Endothelial cell of umbilical vein (primary cell): ENCODE measurements around the gene TSEN15. TPM values are rescaled to one million over a fixed set of nuclear protein-coding genes. Genes with fewer than 3 reads are reported as not detected.
A peak's percentile ranks its signal among the peaks of the same experiment; 100 is the strongest.

ENCODE experiments used
- BruUV-seq: library from RNA; stranded (reverse); fragments of 400-500 nt; replicated peaks from 2 replicates; lab custom pipeline; 2021; lab: Mats Ljungman, UMichigan
- CTCF ChIA-PET: fragments of 300-600, 350-600 bp; sonication (Branson Sonifier 250); formaldehyde crosslinking; loops from one replicate; lab custom pipeline; 2021; ENCODE audit warnings: antibody characterized with exemption, inconsistent platforms; lab: Charles Lee
- POLR2A ChIA-PET: fragments of 300-600, 350-600 bp; sonication (Branson Sonifier 250); formaldehyde crosslinking; loops from one replicate; lab custom pipeline; 2021; ENCODE audit warnings: antibody characterized with exemption, inconsistent platforms; lab: Charles Lee
- DNase-seq: peaks from one replicate; pipeline ENCODE4 v3.0.0-alpha.2; 2011; ENCODE audit warnings: low read depth, low spot score
- FAIRE-seq: peaks from 2 replicates; lab custom pipeline; 2011; peaks lifted over from hg19 to GRCh38; lab: Jason Lieb, UNC
- H2AFZ ChIP-seq: 2 replicates; pipeline ENCODE4 v1.6.0; 2012; ENCODE audit warnings: low read depth, low read length, control low read depth, inconsistent platforms
- H3K27ac ChIP-seq: 2 replicates; pipeline ENCODE4 v1.5.1; 2011; ENCODE audit warnings: low read depth, mild to moderate bottlenecking, control low read depth, low read length, moderate library complexity; ENCODE audit not compliant: insufficient read depth
- H3K27me3 ChIP-seq, 2 experiments: 2 replicates each; pipeline versions ENCODE4 v1.6.0 to v1.6.1; 2011; ENCODE audit warnings: low read length in 2 of 2, mixed read lengths in 1 of 2; ENCODE audit not compliant: control insufficient read depth in 2 of 2, insufficient read depth in 2 of 2
- H3K36me3 ChIP-seq, 2 experiments: 2 replicates in 1 of 2; 3 replicates in 1 of 2; pipeline ENCODE4 v1.5.1; 2011; ENCODE audit warnings: low read length in 2 of 2, mild to moderate bottlenecking in 1 of 2, moderate library complexity in 1 of 2; ENCODE audit not compliant: control insufficient read depth in 2 of 2, insufficient read depth in 2 of 2; ENCODE audit errors: extremely low read depth in 1 of 2
- H3K4me1 ChIP-seq: 3 replicates; pipeline ENCODE4 v1.5.1; 2011; ENCODE audit warnings: mild to moderate bottlenecking, low read length; ENCODE audit not compliant: control insufficient read depth, insufficient read depth; ENCODE audit errors: extremely low read depth
- H3K4me2 ChIP-seq: 2 replicates; pipeline ENCODE4 v1.6.1; 2011; ENCODE audit warnings: low read length, control low read depth, mixed read lengths; ENCODE audit not compliant: insufficient read depth
- H3K4me3 ChIP-seq, 3 experiments: fragments of 200-600 bp in 1 of 3; sonication (generic), shearing (Covaris generic) in 1 of 3; replicated peaks in 1 of 3; 2 replicates each; pipeline ENCODE4 v1.5.1; 2011 to 2016; ENCODE audit warnings: control low read depth in 3 of 3, low read length in 3 of 3, mild to moderate bottlenecking in 2 of 3, inconsistent platforms in 1 of 3, low read depth in 1 of 3, moderate library complexity in 1 of 3; ENCODE audit not compliant: insufficient read depth in 1 of 3
- H3K79me2 ChIP-seq: 2 replicates; pipeline ENCODE4 v1.6.0; 2012; ENCODE audit warnings: low read length, inconsistent platforms; ENCODE audit not compliant: control insufficient read depth, insufficient read depth
- H3K9ac ChIP-seq: replicated peaks from 2 replicates; pipeline ENCODE3; 2011; ENCODE audit warnings: low read length, control low read depth; ENCODE audit not compliant: insufficient read depth; ENCODE audit errors: extremely low read depth
- H3K9me1 ChIP-seq: replicated peaks from 3 replicates; pipeline ENCODE4 v1.6.0; 2011; ENCODE audit warnings: mild to moderate bottlenecking, low read length; ENCODE audit not compliant: control insufficient read depth, insufficient read depth; ENCODE audit errors: extremely low read depth
- H3K9me3 ChIP-seq: replicated peaks from 2 replicates; pipeline ENCODE4 v1.5.1; 2012; ENCODE audit warnings: low read length, inconsistent platforms; ENCODE audit not compliant: control insufficient read depth, insufficient read depth
- H4K20me1 ChIP-seq: replicated peaks from 2 replicates; pipeline ENCODE3; 2011; ENCODE audit warnings: mild to moderate bottlenecking, low read length; ENCODE audit not compliant: control insufficient read depth, insufficient read depth; ENCODE audit errors: extremely low read depth
- CTCF ChIP-seq, 2 donors: IDR thresholded peaks; 1 replicate in 1 of 2; 2 replicates in 1 of 2; pipeline ENCODE4 v1.5.1; 2011; ENCODE audit warnings: low read length in 2 of 2, mild to moderate bottlenecking in 2 of 2, moderate library complexity in 2 of 2, control low read depth in 1 of 2, inconsistent platforms in 1 of 2, low read depth in 1 of 2; ENCODE audit not compliant: insufficient read depth in 1 of 2; ENCODE audit errors: extremely low read depth in 1 of 2
- EZH2 ChIP-seq: IDR thresholded peaks from 2 replicates; pipeline ENCODE4 v1.6.1; 2012; ENCODE audit warnings: borderline replicate concordance, low read depth, mild to moderate bottlenecking, moderate library complexity, low read length, inconsistent platforms; ENCODE audit not compliant: severe bottlenecking
- FOS ChIP-seq: IDR thresholded peaks from 2 replicates; pipeline ENCODE4 v1.6.1; 2011; ENCODE audit warnings: mild to moderate bottlenecking, low read length, moderate library complexity, borderline replicate concordance; ENCODE audit not compliant: insufficient read depth
- GATA2 ChIP-seq: IDR thresholded peaks from 2 replicates; pipeline ENCODE4 v1.7.0; 2011; ENCODE audit warnings: low read depth, mild to moderate bottlenecking, moderate library complexity, mixed read lengths, low read length; ENCODE audit not compliant: insufficient read length, insufficient read depth
- JUN ChIP-seq: IDR thresholded peaks from 2 replicates; pipeline ENCODE4 v1.6.1; 2011; ENCODE audit warnings: borderline replicate concordance, low read depth; ENCODE audit not compliant: insufficient read length, insufficient read depth
- MAX ChIP-seq: IDR thresholded peaks from 2 replicates; pipeline ENCODE4 v1.6.1; 2011; ENCODE audit not compliant: insufficient read depth, insufficient read length
- MYC ChIP-seq: IDR thresholded peaks from one replicate; pipeline ENCODE4 v1.6.1; 2011; ENCODE audit warnings: mild to moderate bottlenecking, low read depth, low read length
- POLR2A ChIP-seq: IDR thresholded peaks from 2 replicates; pipeline ENCODE4 v1.6.1; 2012; ENCODE audit warnings: low read depth, mild to moderate bottlenecking, control low read depth, low read length
- POLR2AphosphoS5 ChIP-seq: IDR thresholded peaks from 2 replicates; pipeline ENCODE4 v1.6.1; 2012; ENCODE audit warnings: low read depth, mild to moderate bottlenecking, control low read depth, low read length, moderate library complexity; ENCODE audit not compliant: insufficient read depth
- dilution Hi-C: fragments of 300-500 bp; cut with MboI; formaldehyde crosslinking; loops from one replicate; pipeline ENCODE4 v1.15.0; 2019; ENCODE audit warnings: low sequenced_read_pairs; ENCODE audit not compliant: extremely low pct_ligation_motif_present
- intact Hi-C: fragments of 100-400 bp; cut with micrococcal nuclease; formaldehyde crosslinking; loops from one replicate; pipeline ENCODE4 v1.10.0; 2022
- polyA plus RNA-seq, 4 experiments: library from polyadenylated mRNA; depleted of rRNA in 3 of 4; stranded (reverse) in 3 of 4; unstranded in 1 of 4; fragments of >200 nt; gene quantifications; 2 replicates each; pipeline versions ENCODE4 v1.2.1 to v1.2.3, GENCODE V29; 2011 to 2012; ENCODE audit warnings: missing spikeins in 1 of 4
- total RNA-seq: library from RNA; stranded (reverse); gene quantifications from 2 replicates; pipeline ENCODE4 v1.2.3, GENCODE V29; 2021

Gene TSEN15
- total and polyA plus RNA-seq, 2 donors (not counting 3 experiments of a cell fraction or from before 2014, with no cell fraction given), result 20.6 to 25.8 TPM

GRCh38 chr1:184035719-184036516, 15.6 kb upstream of the TSEN15 start:
- BruUV-seq, result no TSS peak
- Histone ChIP-seq H3K9me3 (no peaks in the 10 kb centered on the region), H4K20me1 (no peaks in the 10 kb centered on the region), H3K79me2 (no peaks in the 10 kb centered on the region), H3K9ac (no peak overlapping the region), H3K36me3 (no peaks in the 10 kb centered on the region), H3K27ac (no peak overlapping the region), H3K9me1 (no peaks in the 10 kb centered on the region), H3K27me3 (peaks cover 53 to 72% of the 10 kb centered on the region in 2 experiments), H3K4me3 (no peak overlapping the region), H3K4me2 (peak overlapping the region; percentile 56), H2AFZ (no peak overlapping the region), H3K4me1 (peaks cover 7% of the 10 kb centered on the region)
- ChIA-PET POLR2A (no interaction called here), CTCF (interaction anchor here (1.1 kb wide), 1 partner anchor 380 kb away, joined by 3 read pairs; no protein-coding TSS in a partner anchor)
- no peak for DNase-seq
- no peak for FAIRE-seq
- dilution Hi-C loops, result no loop called here
- TF ChIP-seq EZH2 (peak; percentile 46), GATA2 (no peak), FOS (no peak)
- intact Hi-C loops, result no loop called here

- H3K79me2 ChIP-seq, result no peaks in the 10 kb centered on the region
- BruUV-seq, result no TSS peak
- peaks cover 52 to 69% of the 10 kb centered on the region in 2 experiments for H3K27me3 ChIP-seq
- H3K9me3 ChIP-seq, result no peaks in the 10 kb centered on the region
- peak overlapping the region; percentile 2 to 27 (median 25) for H3K4me3 ChIP-seq
- intact Hi-C loops, result no loop called here
- H3K27ac ChIP-seq, result no peak overlapping the region
- ChIA-PET CTCF (interaction anchor here (1.1 kb wide), 1 partner anchor 381 kb away, joined by 3 read pairs; no protein-coding TSS in a partner anchor), POLR2A (no interaction called here)
- TF ChIP-seq MAX (no peak), FOS (no peak), JUN (no peak), EZH2 (no peak), MYC (no peak), GATA2 (no peak), CTCF (IDR thresholded peaks at IDR 0.05; ENCODE audit: extremely low read depth in 1 of 2, insufficient read depth in 1 of 2, low read depth in 1 of 2, low read length in 2 of 2) (no peak), POLR2A (no peak), POLR2AphosphoS5 (no peak)
- H2AFZ ChIP-seq, result peak overlapping the region; percentile 81
- dilution Hi-C loops, result no loop called here
- peak; percentile 24 for DNase-seq
- no peaks in the 10 kb centered on the region for H3K36me3 ChIP-seq
- FAIRE-seq, result no peak
- H3K4me1 ChIP-seq, result peaks cover 7% of the 10 kb centered on the region
- H3K9me1 ChIP-seq, result no peaks in the 10 kb centered on the region
- peak overlapping the region; percentile 56 for H3K4me2 ChIP-seq
- H4K20me1 ChIP-seq, result no peaks in the 10 kb centered on the region
- H3K9ac ChIP-seq, result no peak overlapping the region
Observed at GRCh38 chr1:184036517-184036949, 15.0 kb upstream of the TSEN15 start.
